SHP77 treated with DMSO at 0.1 percent for 48 hours (cell line): Measurements from ENCODE around the gene LIPT1.
"Not testable (repeated sequence)": the region's sequence is repeated elsewhere in the genome, so short reads cannot be mapped to it uniquely, and the experiment has no call there.

Experiments used
- DNase-seq: peaks from one replicate; lab custom pipeline; 2025; lab: John Stamatoyannopoulos, UW

Gene LIPT1

GRCh38 chr2:99154643-99155536, at the start of gene LIPT1, which contains the start of gene TSGA10:
LIPT1 (plus strand) TSS chr2:99154967; CDS start chr2:99161958, 6,991 bp downstream.
TSGA10 (minus strand) TSS chr2:99154942; CDS start chr2:99109439, 45,503 bp downstream.
- peak; percentile 86 for DNase-seq

- no peak for DNase-seq
Measured at GRCh38 chr2:99106913-99107312, 47.9 kb upstream of the LIPT1 start.

DNA sequence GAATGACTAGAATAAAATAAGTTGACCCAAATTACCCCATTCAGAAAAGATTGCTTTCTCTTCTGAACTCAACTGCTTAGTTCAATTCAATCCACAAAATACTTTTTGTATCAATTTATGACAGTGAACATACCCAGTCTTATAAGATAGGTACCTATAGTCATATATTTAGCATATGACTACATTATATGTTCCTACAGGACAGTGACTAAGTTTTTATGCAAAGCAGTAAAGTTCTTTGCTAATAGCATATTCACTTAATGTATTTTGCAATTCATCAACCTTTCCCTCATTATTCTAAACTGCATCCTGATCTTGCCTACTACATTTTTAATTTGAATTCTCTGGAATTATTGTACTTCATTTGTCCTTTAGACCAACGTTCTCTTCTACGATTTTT, 43.5 kb upstream of the LIPT1 start:
- no peak for DNase-seq

GRCh38 chr2:99111945-99112344, 42.8 kb upstream of the LIPT1 start:
- no peak for DNase-seq

- no peak for DNase-seq
Measured at GRCh38 chr2:99112617-99113016, 42.1 kb upstream of the LIPT1 start.

GRCh38 chr2:99127981-99128380, 26.8 kb upstream of the LIPT1 start:
- no peak for DNase-seq

DNA sequence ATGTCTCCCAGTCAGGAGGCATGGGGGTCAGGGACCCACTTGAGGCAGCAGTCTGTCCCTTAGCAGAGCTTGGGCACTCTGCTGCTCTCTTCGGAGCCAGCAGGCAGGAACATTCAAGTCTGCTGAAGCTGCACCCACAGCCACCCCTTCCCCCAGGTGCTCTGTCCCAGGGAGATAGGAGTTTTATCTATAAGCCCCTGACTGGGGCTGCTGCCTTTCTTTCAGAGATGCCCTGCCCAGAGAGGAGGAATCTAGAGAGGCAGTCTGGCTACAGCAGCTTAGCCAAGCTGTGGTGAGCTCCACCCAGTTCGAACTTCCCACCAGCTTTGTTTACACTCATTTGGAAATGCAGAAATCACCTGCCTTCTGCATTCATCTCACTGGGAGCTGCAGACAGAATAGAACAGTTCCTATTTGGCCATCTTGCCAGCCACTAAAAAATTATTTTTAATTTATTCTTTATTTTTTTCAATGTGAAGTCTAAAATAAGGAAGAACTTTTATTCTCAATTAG, 19.7 kb upstream of the LIPT1 start:
- not testable (repeated sequence) for DNase-seq

DNA sequence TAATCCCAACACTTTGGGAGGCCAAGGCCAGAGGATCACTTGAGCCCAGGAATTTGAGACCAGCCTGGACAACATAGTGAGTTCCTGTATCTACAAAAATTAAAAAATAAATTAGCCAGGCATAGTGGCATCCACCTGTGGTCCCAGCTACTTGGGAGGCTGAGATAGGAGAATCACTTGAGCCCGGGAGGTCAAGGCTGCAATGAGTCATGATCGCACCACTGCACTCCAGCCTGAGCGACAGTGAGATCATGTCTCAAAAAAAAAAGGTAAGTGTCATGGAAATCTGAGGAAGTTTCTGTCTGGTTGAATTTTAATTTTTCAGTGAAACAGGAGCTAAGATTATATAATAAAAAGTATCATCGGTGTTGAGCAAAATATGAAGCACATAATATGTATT, 15.8 kb upstream of the LIPT1 start:
- DNase-seq: no peak

DNA sequence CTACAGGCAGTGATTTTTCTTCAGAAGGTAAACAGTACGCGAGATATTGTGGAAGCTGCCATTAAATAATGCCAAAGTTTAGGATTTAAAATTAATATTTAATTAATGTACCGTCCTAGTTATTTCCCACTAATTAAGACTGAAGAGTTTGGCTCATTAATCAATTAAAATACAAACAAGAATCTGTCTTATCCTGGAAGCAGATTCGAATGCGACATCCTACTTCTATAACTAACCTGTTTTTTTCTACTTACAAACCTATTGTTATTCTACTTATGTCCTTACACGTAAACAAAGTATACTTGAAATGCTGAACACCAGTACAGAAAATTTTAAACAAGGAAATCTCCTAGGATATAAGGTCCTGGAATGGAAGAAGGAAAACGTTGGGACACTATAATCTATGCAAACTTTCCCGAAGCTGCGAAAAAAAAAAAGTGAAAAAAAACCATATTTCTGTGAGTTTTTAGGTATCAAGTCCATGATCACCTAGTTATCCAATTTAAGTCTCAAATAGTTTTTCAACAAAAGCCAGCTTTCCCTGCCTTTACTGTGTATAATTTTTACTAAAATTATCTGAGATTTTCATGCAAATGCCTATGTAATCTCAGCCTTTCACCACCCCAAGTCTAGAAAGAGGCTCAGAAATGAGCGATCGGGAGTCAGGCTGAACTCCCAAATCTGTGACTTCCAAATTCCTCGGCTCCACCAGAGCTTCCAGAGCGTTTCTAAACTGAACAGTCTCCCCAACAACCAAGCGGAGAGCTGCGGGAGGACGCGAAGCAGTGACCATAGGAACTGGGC, 14.5 kb upstream of the LIPT1 start:
- no peak for DNase-seq

DNA sequence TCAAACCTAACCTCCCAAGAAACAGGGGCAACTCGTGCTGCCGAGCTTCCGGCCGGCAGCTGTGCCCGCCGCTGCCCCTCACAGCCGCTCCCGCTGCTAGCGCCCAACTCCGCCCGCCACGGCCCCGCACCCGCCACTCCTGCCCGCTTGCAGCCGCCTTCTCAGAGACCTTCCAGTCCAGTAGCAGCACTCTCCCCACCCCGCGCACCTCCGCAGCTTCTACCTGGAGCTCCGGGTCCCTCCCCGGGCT, 14.0 kb upstream of the LIPT1 start:
- no peak for DNase-seq

DNA sequence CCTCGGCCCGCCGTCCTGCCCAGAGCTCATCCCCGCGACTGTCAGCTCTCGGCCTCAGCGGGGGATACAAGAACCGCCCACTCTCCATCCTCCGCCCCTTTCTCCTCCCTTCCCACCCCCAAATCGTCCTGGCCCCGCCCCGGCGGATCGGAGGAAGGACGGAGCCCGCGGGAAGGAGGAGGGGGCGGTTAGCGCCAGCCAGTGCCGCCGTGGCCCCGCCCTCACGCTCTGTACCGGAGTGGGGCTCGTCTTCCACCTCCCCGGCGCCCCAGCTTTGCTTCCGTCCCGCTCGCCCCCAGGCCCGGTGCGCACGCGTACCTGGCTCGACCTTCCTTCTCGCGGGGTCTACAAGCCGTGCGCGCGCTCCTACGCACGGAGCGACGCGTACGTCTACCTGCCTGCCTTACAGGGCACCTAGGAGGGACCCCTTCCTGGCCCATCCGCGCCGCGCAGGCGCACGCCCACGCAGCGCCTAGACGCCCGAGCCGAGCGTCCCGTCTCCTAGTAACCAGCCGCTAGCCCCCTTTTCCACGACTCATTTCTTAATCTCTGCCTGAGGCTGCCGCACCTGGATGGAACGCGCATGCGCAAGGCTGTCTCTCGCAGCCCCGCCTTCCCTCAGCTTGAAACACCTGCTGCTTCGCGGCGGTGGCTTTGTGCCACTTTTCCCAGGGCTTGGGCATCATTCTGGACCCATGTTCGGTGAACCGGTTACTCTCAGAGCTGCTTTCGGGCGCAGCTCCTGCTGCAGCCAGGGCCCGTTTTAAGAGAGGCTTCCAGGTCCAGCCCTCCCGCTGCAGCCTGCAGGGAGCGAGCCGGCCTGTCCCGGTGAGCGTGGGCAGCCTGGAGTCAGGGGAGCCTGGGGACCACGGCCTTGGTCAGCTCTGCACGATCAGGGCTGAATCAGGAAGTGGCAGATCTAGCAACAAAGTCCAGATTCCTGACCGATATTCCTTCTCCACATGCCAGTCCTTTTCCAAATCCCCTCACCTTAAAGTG, 13.4 kb upstream of the LIPT1 start, which contains the start of gene C2orf15:
C2orf15 (plus strand) TSS at position 598 of the 999 bp plus-strand sequence. CDS start 8,852 bp downstream, outside the sequence.
- DNase-seq: peak; percentile 81

- DNase-seq: no peak
Measured at GRCh38 chr2:99150706-99151105, 4.1 kb upstream of the LIPT1 start.

- no peak for DNase-seq
Measured at GRCh38 chr2:99152199-99152895, 2.4 kb upstream of the LIPT1 start.

DNA sequence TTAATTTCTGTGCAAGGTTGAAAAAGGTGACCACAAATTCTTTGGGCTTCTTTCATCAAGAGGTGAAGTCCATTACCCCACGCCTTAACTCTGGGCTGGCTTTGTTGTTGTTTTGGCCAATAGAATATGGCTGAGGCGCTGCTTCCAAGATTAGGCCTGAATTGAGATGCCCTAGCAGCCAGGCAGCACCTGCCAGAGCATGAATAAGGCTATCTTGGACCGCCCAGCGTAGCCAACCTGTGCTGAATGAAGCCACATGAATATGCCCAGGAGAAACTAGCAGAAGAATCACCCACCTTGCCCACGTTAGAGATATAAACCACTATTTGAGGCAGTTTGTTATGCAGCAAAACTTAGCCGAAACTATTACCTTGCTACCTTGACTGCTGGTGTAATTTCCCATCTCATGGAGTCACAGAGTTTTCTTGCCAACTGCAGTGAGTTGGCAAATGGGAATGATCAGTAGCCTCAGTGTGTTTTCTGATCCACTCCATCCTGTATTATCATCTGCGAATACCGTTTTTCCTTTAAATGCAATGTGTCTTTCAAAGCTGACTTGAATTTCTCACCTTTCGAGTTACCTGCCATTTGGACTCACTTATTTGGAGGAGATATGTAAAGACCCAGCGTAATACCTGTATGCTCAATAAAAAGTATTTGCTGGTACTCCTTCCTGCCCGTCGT, 704 bp upstream of the LIPT1 start:
- no peak for DNase-seq

DNA sequence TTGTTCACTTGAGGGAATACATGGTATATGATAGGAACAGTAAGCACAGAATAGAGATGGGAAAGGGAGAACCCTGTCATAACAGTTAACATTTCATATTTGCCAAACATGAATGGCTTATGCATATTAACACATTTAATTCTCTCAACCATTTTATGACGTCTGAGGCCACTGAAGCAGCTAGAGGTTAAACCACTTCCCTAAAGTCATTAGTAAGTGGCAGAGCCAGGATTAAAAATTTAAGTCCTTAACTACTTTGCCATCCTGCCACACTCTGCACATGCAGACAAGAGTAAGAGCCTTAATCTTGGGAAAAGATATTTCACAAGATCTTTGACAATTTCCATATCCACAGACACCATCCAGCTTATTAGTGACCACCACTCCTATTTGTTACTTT, 2.1 kb downstream of the LIPT1 start:
- DNase-seq: no peak

GRCh38 chr2:99158599-99158998, 3.8 kb downstream of the LIPT1 start:
- no peak for DNase-seq

DNA sequence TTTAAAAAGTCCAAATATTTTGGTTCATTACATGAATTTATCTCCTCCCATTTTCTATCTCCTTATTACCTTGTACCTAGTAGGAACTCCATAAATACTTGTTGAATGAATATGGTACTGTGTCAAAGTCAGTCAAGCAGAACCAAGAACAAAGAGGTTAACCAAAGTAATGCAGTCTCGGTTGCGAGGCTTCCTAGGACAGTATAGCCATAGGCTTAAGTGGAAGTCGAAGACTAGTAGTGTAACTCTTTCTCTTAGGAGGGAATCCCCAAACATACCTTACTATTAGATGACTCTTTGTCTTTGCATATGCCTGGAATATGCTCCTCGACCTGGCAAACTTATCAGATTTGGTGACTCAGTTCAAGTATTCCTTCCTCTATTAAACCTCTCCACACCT, 4.8 kb downstream of the LIPT1 start:
- no peak for DNase-seq

DNA sequence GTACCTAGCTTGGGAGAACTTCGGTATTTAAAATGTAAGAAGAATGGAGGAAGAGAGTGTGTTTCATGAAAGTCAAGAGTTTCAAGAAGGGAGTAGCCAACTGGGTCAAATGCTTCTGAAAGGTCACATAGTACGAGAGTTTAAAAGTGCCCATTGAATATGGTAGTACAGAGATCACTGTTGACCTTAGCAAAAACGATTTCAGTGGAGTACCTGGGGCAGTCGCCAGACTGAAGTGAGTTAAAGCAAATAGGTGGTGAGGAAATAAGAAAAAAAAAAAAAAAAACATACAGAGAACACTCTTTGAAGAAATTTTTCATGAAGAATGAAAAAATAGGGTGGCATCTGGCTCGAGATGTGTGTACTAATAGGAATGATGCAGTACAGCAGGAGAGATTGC, 11.5 kb downstream of the LIPT1 start:
- no peak for DNase-seq

DNA sequence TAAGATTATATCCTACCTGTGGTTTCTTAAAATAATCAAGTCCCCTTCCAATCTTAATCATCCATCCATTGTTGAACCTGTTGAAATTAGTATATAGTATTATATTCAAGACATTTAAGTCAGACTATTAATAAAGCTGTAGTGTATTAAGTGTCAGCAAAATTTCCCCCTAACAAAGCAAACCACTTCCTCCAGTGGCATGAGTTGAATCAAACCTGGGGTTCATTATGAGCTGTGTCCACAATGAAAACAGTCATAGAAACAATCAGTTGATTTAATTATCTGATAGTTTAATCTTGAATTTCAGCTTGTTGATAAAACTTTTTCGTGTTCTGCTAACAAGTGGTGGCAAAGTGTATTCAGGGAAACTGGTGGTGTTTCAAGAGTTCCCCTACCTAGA, 14.8 kb downstream of the LIPT1 start:
- no peak for DNase-seq

GRCh38 chr2:99171377-99172140, 16.8 kb downstream of the LIPT1 start:
- no peak for DNase-seq
